GM12878 (cell line): Measurements from ENCODE around the gene SIX5.

Experiments used
- BHLHE40 ChIP-seq, 2 experiments: fragments of 450-650 bp in 1 of 2; IDR thresholded peaks; 2 replicates each; pipeline ENCODE4 v1.6.1; 2011 to 2017; ENCODE audit warnings: low read depth in 2 of 2, borderline replicate concordance in 1 of 2, improper control_type of control experiment in 1 of 2, low read length in 1 of 2, mild to moderate bottlenecking in 1 of 2
- EGR1 ChIP-seq, 2 experiments: IDR thresholded peaks; 1 replicate in 1 of 2; 2 replicates in 1 of 2; pipeline ENCODE4 v1.6.1; 2011 to 2012; ENCODE audit warnings: low read depth in 2 of 2, low read length in 2 of 2, borderline replicate concordance in 1 of 2, mild to moderate bottlenecking in 1 of 2, moderate library complexity in 1 of 2
- ETV6 ChIP-seq, 2 experiments: fragments of 450-650 bp in 1 of 2; IDR thresholded peaks in 1 of 2; conservative IDR thresholded peaks in 1 of 2; 2 replicates each; pipeline ENCODE4 v1.6.1; 2014; ENCODE audit warnings: antibody characterized with exemption in 1 of 2, borderline replicate concordance in 1 of 2, low read depth in 1 of 2, mild to moderate bottlenecking in 1 of 2, moderate library complexity in 1 of 2
- FOXM1 ChIP-seq: IDR thresholded peaks from 2 replicates; pipeline ENCODE4 v1.6.1; 2012; ENCODE audit warnings: low read depth, mild to moderate bottlenecking, inconsistent platforms, low read length, moderate library complexity
- MEF2A ChIP-seq: IDR thresholded peaks from 2 replicates; pipeline ENCODE4 v1.6.1; 2011; ENCODE audit warnings: low read depth, mild to moderate bottlenecking, low read length, moderate library complexity; ENCODE audit not compliant: insufficient read depth
- NBN ChIP-seq: fragments of 450-650 bp; IDR thresholded peaks from 2 replicates; pipeline ENCODE4 v1.6.1; 2016
- NFXL1 ChIP-seq: fragments of 450-650 bp; IDR thresholded peaks from 2 replicates; pipeline ENCODE4 v1.6.1; 2017; ENCODE audit warnings: antibody characterized with exemption, mild to moderate bottlenecking, borderline replicate concordance
- NFYA ChIP-seq: IDR thresholded peaks from 2 replicates; pipeline ENCODE4 v1.6.1; 2011; ENCODE audit warnings: low read depth, mild to moderate bottlenecking, low read length, improper control_type of control experiment, borderline replicate concordance
- SMARCA5 ChIP-seq: fragments of 450-650 bp; IDR thresholded peaks from 2 replicates; pipeline ENCODE4 v1.6.1; 2017; ENCODE audit warnings: mild to moderate bottlenecking
- TF ChIP-seq, protein P1 (sequence below), 3 experiments: IDR thresholded peaks in 2 of 3; conservative IDR thresholded peaks in 1 of 3; 2 replicates each; pipeline ENCODE4 v1.5.1; 2011; ENCODE audit warnings: low read depth in 3 of 3, low read length in 3 of 3, mild to moderate bottlenecking in 3 of 3, control low read depth in 2 of 3, moderate library complexity in 2 of 3, inconsistent platforms in 1 of 3, mixed read lengths in 1 of 3; ENCODE audit not compliant: control insufficient read depth in 2 of 3, insufficient read depth in 1 of 3; ENCODE audit errors: extremely low read depth in 1 of 3

DNA sequence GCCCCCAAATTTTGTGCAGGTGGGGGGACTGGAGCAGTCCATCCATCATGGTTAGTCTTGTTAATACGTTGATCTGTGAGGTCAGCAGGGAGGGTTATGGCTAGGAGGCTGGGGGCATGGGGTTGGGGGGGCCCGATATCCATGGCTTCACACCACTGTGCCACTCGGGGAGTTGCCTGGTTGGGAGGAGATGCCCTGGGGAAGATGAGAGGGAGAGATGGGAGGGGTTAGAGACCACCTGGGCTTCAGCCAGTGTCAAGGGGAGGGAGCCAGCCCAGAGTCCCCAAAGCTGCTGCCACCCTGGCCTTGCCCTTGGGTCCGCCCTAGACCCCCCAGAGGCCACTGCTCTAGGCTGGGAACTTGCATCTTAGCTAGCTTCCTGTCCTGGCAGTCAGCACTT, 15.0 kb upstream of the SIX5 start:
- no peak for TF ChIP-seq MEF2A
- TF ChIP-seq, protein P1, sequence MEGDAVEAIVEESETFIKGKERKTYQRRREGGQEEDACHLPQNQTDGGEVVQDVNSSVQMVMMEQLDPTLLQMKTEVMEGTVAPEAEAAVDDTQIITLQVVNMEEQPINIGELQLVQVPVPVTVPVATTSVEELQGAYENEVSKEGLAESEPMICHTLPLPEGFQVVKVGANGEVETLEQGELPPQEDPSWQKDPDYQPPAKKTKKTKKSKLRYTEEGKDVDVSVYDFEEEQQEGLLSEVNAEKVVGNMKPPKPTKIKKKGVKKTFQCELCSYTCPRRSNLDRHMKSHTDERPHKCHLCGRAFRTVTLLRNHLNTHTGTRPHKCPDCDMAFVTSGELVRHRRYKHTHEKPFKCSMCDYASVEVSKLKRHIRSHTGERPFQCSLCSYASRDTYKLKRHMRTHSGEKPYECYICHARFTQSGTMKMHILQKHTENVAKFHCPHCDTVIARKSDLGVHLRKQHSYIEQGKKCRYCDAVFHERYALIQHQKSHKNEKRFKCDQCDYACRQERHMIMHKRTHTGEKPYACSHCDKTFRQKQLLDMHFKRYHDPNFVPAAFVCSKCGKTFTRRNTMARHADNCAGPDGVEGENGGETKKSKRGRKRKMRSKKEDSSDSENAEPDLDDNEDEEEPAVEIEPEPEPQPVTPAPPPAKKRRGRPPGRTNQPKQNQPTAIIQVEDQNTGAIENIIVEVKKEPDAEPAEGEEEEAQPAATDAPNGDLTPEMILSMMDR (IDR thresholded peaks at IDR 0.05 in 2 of 3, conservative IDR thresholded peaks at IDR 0.05 in 1 of 3; ENCODE audit: control insufficient read depth in 2 of 3, extremely low read depth in 1 of 3, insufficient read depth in 1 of 3, low read depth in 3 of 3, low read length in 3 of 3), result no peak
- no peak for TF ChIP-seq BHLHE40 (IDR thresholded peaks at IDR 0.05; ENCODE audit: borderline replicate concordance in 1 of 2, low read depth in 2 of 2, low read length in 1 of 2)
- TF ChIP-seq NBN, result no peak
- TF ChIP-seq ETV6 (conservative IDR thresholded peaks at IDR 0.05 in 1 of 2, IDR thresholded peaks at IDR 0.05 in 1 of 2; ENCODE audit: borderline replicate concordance in 1 of 2, low read depth in 1 of 2), result no peak
- TF ChIP-seq NFXL1, result no peak
- TF ChIP-seq NFYA, result no peak
- TF ChIP-seq EGR1 (IDR thresholded peaks at IDR 0.05; ENCODE audit: borderline replicate concordance in 1 of 2, low read depth in 2 of 2, low read length in 2 of 2), result no peak
- TF ChIP-seq SMARCA5, result no peak
- no peak for TF ChIP-seq FOXM1
